SK-N-SH (cell line): Measurements from ENCODE around the gene EFHD1.

Experiments used
- CTCF ChIP-seq: fragments of 200-600 bp; sonication (generic); IDR thresholded peaks from 2 replicates; pipeline ENCODE4 v1.6.1; 2017; ENCODE audit warnings: antibody characterized with exemption, mild to moderate bottlenecking, moderate library complexity
- MXI1 ChIP-seq: IDR thresholded peaks from 2 replicates; pipeline ENCODE4 v1.6.1; 2012; ENCODE audit warnings: mild to moderate bottlenecking, low read depth, low read length, improper control_type of control experiment
- NRF1 ChIP-seq: IDR thresholded peaks from 2 replicates; pipeline ENCODE4 v1.6.1; 2012; ENCODE audit warnings: low read depth, mild to moderate bottlenecking, low read length
- PBX3 ChIP-seq: IDR thresholded peaks from 2 replicates; pipeline ENCODE4; 2012
- POLR2AphosphoS5 ChIP-seq: IDR thresholded peaks from 2 replicates; pipeline ENCODE4 v1.6.1; 2012; ENCODE audit warnings: low read depth, low read length
- RAD21 ChIP-seq: IDR thresholded peaks from 2 replicates; pipeline ENCODE4 v1.6.1; 2012; ENCODE audit warnings: mild to moderate bottlenecking, low read length
- RFX5 ChIP-seq: IDR thresholded peaks from 2 replicates; pipeline ENCODE4 v1.6.1; 2012; ENCODE audit warnings: mild to moderate bottlenecking, improper control_type of control experiment, low read length
- SIN3A ChIP-seq: IDR thresholded peaks from 2 replicates; pipeline ENCODE4 v1.6.1; 2012; ENCODE audit warnings: low read depth, mild to moderate bottlenecking, low read length, moderate library complexity, borderline replicate concordance
- TAF1 ChIP-seq: IDR thresholded peaks from 2 replicates; pipeline ENCODE4 v1.6.1; 2012; ENCODE audit warnings: low read depth, mild to moderate bottlenecking, low read length, moderate library complexity, borderline replicate concordance
- YY1 ChIP-seq: IDR thresholded peaks from 2 replicates; pipeline ENCODE4 v1.4.0; 2012; ENCODE audit warnings: low read depth, mild to moderate bottlenecking
- TF ChIP-seq, protein P1 (sequence below): fragments of 150-350 bp; IDR thresholded peaks from 2 replicates; pipeline ENCODE4 v1.6.1; 2017; ENCODE audit warnings: antibody characterized with exemption, low read length, low read depth, borderline replicate concordance
- TF ChIP-seq, protein P2 (sequence below): IDR thresholded peaks from 2 replicates; pipeline ENCODE4 v1.4.0; 2012; ENCODE audit warnings: low read depth, borderline replicate concordance

DNA sequence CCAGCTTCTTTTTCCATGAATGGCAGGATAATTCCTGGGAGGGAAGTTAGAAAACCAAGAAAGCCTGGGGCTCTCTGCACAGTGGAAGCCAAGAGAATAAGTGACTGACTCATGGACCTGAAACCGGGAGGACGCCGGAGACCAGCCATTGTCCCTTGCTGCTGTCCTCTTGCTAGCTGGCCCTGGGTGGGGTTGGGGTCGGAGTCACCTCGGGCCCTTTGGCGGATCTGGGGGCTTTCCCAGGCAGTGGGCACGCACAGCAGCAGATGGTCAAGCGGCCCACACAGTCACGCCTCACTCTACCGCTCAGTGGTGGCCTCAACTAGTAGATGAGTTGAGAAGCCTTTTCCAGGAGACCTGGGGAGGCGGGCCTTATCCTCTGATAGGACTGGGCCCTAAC is 15.6 kb downstream of the EFHD1 start:
- TF ChIP-seq, protein P1, sequence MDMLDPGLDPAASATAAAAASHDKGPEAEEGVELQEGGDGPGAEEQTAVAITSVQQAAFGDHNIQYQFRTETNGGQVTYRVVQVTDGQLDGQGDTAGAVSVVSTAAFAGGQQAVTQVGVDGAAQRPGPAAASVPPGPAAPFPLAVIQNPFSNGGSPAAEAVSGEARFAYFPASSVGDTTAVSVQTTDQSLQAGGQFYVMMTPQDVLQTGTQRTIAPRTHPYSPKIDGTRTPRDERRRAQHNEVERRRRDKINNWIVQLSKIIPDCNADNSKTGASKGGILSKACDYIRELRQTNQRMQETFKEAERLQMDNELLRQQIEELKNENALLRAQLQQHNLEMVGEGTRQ: no peak
- no peak for TF ChIP-seq PBX3
- TF ChIP-seq SIN3A: no peak
- TF ChIP-seq TAF1: no peak
- TF ChIP-seq, protein P2, sequence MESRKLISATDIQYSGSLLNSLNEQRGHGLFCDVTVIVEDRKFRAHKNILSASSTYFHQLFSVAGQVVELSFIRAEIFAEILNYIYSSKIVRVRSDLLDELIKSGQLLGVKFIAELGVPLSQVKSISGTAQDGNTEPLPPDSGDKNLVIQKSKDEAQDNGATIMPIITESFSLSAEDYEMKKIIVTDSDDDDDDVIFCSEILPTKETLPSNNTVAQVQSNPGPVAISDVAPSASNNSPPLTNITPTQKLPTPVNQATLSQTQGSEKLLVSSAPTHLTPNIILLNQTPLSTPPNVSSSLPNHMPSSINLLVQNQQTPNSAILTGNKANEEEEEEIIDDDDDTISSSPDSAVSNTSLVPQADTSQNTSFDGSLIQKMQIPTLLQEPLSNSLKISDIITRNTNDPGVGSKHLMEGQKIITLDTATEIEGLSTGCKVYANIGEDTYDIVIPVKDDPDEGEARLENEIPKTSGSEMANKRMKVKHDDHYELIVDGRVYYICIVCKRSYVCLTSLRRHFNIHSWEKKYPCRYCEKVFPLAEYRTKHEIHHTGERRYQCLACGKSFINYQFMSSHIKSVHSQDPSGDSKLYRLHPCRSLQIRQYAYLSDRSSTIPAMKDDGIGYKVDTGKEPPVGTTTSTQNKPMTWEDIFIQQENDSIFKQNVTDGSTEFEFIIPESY: no peak
- TF ChIP-seq CTCF: no peak
- no peak for TF ChIP-seq RFX5
- TF ChIP-seq RAD21: no peak
- TF ChIP-seq NRF1: no peak
- TF ChIP-seq MXI1: no peak
- no peak for TF ChIP-seq POLR2AphosphoS5
- TF ChIP-seq YY1: no peak
